EH (cell line): Measurements from ENCODE around the gene BCORL1.

ENCODE experiments used
- DNase-seq: peaks from one replicate; pipeline ENCODE4 v3.0.0-alpha.2; 2015; ENCODE audit warnings: low read depth

The BCORL1 gene

DNA sequence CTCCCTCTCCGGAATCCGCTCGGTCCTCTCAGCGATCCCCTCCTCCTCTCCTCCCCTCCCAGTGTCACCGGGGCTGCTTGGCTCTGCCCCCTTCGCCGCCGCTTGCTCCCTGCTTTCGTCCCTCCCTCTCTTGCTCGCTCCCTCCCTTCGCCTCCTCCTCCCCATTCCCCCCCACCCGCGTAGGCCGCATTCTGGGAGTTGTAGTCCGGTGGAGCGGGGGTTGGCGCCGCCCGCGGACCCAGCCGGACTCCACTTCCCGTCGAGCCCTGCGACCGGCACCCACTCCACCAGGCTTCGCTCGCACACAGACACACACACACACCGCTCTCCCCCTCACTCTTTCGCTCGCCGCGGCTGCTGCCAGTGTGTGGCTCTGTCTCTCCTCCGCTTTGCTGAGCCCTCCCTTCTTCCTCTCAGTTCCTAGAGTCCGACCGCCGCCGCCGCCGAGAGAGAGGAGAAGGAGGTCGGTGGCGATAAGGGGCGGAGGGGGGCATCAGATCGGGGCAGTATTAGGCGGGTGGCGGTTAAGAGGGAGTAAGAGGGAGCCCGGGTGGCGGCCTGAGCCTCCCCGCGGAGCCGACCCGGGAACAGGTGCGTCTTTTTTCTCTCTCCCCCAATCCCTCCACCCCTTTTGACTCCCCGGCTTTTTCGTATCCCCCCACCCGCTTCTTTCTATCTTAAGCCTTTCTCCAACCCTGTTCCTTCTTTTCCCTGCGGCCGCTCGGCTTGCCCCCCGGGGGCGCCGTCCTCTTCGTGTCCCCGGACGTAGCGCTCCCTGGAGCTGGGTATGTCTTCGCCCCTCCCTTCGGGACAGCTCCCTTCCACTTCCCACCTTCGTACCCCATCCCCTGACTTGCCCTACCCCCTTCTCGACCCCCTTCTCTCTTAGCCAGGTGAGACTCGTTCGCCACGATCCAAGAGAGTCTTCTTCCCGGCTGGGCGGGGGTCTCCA is at the start of gene BCORL1:
TSS of gene BCORL1 (plus strand) at position 336 of the 952 bp plus-strand sequence. CDS start 22,597 bp downstream, outside the sequence.
- peak; percentile 93 for DNase-seq

DNA sequence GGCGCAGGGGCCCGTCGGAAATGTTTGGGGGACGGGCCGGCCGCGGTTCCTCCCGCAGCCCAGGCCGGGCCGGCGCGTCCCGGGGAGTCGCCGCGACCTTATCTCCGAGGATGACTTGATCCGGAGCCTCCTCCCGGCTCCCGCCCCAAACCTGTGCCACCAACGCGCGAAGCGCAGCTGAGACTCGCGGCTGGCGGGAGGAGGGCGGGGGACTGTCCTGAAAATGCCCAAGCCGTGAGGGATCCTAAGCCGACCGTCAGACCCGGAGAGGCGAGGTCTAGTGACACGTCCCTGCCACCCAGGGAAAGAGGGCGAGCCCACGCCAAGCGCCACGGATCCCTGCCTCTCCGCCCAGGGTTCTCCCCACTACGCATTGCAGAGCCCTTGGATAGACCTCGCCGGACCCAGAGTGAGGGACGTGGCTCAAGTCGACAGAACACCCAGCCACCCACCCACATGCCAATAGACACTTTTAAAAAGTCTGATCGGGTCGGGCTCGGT is 49.6 kb upstream of the BCORL1 start:
- peak; percentile 39 for DNase-seq

DNA sequence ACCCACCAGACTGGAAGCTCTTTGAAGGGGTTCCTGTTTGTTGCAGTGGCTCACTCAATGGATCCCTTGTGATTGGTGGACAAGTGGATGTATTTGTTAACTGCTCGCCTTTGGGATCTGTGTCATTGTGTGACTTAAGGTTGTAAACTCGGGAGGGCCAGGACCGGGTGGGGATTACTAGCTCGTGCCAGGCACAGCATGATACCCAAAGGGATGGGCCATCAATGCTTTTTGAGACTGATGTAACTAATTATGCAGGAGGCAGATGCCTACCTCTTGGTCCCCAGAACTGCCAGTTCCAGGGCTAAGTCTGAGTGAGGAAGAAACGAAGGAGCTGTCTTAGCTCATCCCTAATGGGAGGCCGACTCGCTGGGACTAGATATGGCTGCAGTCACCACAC is 48.7 kb upstream of the BCORL1 start:
- DNase-seq: no peak

GRCh38 chrX:129934461-129934860 is 48.0 kb upstream of the BCORL1 start:
- no peak for DNase-seq

- no peak for DNase-seq
Observed at GRCh38 chrX:129934952-129935351, 47.5 kb upstream of the BCORL1 start.

GRCh38 chrX:129938081-129938480 is 44.4 kb upstream of the BCORL1 start:
- no peak for DNase-seq

DNA sequence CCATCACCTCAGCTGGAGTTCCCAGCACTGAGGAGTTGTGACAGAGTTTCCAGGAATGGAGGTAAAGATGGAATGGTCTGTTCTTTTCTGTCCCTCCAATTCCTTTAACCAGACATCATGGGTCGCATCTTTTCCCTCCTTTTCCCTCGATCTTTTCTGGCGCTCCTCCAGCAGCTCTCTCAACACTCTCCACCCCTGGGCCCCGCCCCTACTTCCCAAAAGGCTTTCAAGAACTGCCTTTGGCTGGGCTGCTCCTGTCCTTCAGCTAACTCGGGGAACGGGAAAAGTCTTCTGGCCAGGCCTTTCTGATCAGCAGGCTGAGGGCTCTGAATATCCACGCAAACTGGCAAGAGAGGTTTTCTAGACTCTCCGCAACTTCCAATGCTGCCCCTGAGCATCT is 42.4 kb upstream of the BCORL1 start:
- no peak for DNase-seq

- DNase-seq: no peak
Observed at GRCh38 chrX:129940721-129941120, 41.7 kb upstream of the BCORL1 start.

- peak; percentile 73 for DNase-seq
Observed at GRCh38 chrX:129945131-129945530, 37.3 kb upstream of the BCORL1 start.

GRCh38 chrX:129953334-129953648 is 29.1 kb upstream of the BCORL1 start:
- no peak for DNase-seq

- no peak for DNase-seq
Observed at GRCh38 chrX:129953881-129954280, 28.6 kb upstream of the BCORL1 start.

GRCh38 chrX:129954804-129955203 is 27.6 kb upstream of the BCORL1 start:
- DNase-seq: no peak

- DNase-seq: no peak
Observed at GRCh38 chrX:129955682-129956081, 26.8 kb upstream of the BCORL1 start.

DNA sequence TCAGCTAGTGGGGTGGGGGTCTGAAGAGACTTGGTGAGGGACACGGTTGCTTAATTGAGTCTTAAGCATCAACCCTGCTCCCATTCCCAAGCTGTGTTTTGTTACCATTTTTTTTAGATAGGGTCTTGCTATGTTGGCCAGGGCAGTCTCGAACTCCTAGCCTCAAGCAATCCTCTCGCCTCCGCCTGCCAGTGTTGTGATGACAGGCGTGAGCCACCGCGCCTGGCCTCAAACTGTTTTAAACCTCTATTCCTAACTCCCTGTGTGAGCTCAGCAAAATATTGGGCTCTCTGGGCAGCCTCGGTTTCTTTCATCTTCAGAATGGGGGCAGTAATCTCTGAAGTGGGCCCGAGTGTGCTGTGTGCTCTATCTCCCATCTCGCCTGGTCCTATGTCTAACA is 26.3 kb upstream of the BCORL1 start:
- no peak for DNase-seq

GRCh38 chrX:129956765-129957164 is 25.7 kb upstream of the BCORL1 start:
- DNase-seq: no peak

- DNase-seq: peak; percentile 65
Observed at GRCh38 chrX:129957241-129958082, 25.0 kb upstream of the BCORL1 start.

- DNase-seq: no peak
Observed at GRCh38 chrX:129958083-129958465, 24.4 kb upstream of the BCORL1 start.

- no peak for DNase-seq
Observed at GRCh38 chrX:129958814-129959492, 23.5 kb upstream of the BCORL1 start.

DNA sequence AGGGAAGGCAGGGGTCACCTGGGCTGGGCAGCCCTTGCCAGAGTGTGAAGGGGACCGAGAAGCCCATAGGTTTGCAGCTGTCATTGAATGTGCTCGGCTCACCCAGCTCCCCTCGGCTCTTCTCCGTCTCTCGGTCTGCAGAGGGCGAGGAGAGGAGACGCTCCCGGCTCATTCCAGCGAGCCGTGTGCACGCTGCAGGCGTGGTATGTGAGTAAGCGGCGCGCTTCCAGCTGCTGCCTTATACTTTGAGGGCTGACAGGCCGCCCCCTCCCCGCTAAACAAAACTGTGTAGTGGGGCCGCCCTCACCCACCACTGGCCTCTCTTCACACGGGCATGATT is 23.0 kb upstream of the BCORL1 start:
- peak; percentile 47 for DNase-seq

- DNase-seq: peak; percentile 54
Observed at GRCh38 chrX:129961180-129962083, 21.0 kb upstream of the BCORL1 start.

DNA sequence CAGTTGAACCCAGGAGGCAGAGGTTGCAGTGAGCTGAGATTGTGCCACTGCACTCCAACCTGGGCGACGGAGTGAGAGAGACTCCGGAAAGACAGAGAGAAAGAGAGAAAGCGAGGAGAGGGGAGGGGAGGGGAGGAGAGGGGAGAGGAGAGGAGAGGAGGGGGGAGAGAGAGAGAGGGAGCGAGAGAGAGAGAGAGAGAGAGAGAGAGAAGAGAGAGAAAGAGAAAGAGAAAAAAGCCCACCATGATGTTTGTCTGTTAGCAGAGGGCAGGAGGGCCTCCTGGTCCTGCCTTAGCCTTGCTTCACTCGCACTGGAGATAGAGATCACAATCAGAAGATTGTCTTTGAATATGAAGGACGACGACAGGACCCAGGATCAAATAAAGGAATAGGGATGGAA is 18.7 kb upstream of the BCORL1 start:
- DNase-seq: no peak
